AG20443 (cell line): ENCODE data around the gene ADGRB3.
A peak's percentile ranks its signal among the peaks of the same experiment; 100 is the strongest.
"Not testable (repeated sequence)": the region's sequence is repeated elsewhere in the genome, so short reads cannot be mapped to it uniquely, and the experiment has no call there.

Source experiments
- DNase-seq: peaks from one replicate; pipeline ENCODE4 v3.0.0; 2012; ENCODE audit warnings: low spot score, mixed read lengths

Gene ADGRB3

DNA sequence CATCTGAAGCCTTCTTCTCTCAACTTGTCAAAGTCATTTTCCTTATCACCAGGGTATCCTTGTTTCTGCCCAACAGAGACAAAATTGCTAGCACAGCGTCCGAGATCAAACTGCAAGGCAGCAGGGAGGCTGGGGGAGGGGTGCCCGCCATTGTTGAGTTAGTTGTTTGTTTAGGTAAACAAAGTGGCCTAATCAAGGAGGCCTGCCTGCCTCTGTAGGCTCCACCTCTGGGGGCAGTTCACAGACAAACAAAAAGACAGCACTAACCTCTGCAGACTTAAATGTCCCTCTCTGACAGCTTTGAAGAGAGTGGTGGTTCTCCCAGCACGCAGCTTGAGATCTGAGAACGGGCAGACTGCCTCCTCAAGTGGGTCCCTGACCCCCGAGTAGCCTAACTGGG lies 155.0 kb downstream of the ADGRB3 start:
- not testable (repeated sequence) for DNase-seq

DNA sequence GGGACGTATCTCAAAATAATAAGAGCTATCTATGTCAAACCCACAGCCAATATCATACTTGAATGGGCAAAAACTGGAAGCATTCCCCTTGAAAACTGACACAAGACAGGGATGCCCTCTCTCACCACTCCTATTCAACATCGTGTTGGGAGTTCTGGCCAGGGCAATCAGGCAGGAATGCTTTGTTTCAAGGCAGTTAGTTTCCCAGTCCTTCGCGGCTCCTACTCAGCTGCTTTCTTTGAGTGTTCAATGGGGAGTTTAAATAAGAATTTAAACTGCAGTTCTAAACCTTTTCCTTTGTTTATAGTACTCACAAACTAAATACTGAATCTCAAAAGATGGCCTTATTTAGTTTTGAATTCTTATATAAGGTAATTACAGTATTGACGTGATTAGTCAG lies 179.9 kb downstream of the ADGRB3 start:
- DNase-seq: not testable (repeated sequence)

DNA sequence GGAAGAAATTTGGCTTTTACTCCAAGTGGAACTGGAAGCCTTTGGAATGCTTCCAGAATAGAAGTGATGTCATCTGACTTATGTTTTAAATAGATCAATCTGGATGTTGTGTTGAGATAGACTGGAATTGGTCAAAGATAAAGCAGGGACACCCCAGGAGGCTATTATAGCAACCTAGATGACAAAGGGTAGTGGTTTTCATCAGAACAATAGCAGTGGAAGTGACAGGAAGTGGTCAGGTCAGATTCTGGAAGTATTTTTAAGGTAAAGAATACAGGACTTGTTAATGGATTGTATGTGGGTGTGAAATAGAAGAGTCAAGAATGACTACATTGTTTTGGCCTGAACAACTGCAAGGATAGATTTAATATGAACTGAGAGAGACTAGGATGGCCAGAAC lies 191.4 kb downstream of the ADGRB3 start:
- no peak for DNase-seq

DNA sequence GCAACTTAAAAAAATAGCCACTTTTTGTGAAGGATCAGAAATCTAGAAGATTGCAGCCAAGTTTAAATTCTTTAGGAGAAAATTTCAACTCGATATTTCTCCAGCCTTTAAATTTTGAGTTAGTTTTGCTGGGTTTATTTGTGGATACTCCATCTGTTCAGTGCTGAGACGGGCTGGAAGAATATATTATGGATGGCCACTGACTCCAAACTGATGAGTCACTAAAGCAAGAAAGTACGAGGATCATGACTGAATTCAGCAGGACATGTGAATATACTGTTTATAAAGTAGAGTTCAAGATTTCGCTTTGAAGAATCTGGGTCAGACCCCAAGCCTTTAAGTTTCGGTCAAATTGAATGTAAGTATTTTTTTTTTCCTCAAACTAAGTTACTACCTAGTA lies 199.5 kb downstream of the ADGRB3 start:
- DNase-seq: no peak

DNA sequence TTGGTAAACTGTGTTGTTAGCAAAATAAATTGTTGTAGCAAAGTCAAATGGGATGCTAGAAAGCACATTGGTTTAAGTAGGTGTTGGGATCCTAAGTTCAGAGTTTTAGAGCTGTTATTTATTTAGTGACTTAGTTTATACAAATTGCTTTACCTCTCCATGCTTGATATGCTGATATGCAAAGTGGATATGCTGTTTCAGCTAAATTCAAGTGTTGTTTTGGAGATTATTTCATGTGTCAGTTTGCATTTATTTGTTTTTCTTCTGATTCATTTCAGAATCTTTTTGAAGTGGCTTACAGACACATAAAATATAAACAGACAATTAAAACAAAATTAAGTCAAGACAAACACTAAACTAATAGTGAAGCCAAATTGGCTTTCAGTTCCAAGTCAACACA lies 203.5 kb downstream of the ADGRB3 start:
- DNase-seq: no peak

DNA sequence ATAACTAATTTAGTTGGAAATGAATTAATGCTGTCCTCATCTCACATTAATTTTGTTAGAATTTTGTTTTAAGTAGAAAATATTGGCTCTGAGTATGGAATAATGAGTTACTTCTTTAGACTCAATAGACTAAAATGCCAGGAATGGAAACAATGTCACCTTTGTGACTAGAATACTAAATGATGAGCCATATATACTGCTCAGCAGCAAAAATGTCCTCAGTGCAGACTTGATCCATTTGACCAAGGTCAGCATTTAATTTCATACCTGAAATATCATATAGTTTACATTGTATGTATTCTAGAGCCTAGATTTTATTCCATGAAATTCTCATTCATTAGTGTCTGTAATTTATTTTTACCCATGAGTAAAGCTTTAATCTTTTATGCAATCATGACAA lies 217.7 kb downstream of the ADGRB3 start:
- DNase-seq: no peak

DNA sequence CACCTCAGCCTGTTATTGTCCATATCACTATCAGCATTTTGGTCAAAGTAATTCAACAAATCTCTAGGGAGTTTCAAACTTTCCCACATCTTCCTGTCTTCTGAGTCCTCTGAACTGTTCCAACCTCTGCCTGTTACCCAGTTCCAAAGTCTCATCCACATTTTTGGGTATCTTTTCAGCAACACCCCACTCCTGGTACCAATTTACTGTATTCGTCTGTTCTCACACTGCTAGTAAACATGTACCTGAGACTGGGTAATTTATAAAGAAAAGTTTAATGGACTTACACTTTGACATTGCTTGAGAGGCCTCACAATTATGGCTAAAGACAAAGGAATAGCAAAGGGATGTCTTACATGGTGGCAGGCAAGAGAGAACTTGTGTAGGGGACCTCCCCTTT lies 224.2 kb downstream of the ADGRB3 start:
- no peak for DNase-seq

DNA sequence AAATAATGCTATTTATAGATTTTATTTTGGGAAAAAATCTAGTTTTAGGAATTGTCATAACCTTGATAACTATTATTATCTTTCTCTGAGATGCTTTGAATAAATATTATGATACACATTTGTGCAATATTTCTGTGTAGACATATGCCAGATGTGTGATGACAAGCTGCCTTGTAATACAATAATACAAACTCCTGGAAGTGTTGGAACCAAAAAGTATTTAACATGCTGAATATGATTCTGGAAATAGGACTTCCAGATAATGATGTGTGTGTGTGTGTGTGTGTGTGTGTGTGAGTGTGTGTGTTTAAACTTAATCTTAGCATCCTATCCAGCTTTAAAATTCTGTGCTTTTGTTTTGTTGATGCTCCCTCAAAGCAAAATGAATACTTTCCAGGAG lies 233.6 kb downstream of the ADGRB3 start:
- DNase-seq: no peak

DNA sequence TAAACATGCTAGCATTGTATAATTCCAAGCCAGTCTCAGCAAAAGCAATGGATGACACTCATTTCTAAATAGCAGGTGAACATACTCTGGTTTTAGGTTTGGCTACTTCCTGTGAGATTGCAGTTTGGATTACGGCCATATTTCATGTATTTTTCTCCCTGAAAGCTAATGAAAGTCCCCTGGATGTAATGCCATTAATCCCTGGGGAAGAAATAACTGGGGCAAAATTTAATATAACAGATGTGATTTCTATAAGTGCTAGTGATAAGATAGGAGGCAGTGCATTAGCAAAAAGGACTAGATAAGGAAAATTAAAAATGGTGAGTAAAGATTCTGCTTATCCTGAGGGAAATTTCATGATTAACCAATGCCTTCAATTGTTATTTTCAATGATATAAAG lies 238.2 kb downstream of the ADGRB3 start:
- no peak for DNase-seq

DNA sequence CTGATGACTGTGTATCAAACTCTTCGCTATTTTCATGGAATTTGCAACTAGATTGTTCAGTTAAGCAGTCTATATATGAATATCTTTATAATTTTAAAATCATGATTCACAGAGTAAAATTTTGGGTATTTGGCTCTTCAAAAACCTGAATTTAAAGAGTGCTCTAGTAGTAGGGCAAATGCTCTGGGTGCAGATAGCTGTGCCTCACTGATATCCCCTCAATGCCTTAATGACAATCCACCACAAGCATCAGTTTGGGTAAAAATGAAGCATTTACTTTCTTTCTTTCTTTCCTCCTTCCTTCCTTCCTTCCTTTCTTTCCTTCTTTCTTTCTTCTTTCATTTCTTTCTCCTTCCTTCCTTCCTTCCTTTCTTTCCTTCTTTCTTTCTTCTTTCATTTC lies 239.7 kb downstream of the ADGRB3 start:
- no peak for DNase-seq

DNA sequence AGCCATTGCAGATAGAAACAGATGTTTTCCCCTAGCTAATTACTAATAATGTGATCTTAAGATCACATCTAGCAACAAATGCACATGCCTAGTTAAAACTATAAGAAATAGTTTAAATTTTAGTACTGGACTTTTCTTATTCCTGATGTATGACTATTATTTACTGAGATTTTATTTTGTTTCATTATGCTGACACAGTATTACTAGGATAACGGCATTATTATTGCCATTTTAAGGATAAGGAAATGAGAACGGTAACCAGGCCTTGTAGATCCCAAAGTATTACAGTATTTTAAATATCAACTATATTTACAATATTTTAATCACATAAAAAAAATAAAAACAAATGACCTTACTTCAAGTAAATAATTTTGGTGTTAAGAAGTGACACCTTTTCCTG lies 240.3 kb downstream of the ADGRB3 start:
- no peak for DNase-seq

DNA sequence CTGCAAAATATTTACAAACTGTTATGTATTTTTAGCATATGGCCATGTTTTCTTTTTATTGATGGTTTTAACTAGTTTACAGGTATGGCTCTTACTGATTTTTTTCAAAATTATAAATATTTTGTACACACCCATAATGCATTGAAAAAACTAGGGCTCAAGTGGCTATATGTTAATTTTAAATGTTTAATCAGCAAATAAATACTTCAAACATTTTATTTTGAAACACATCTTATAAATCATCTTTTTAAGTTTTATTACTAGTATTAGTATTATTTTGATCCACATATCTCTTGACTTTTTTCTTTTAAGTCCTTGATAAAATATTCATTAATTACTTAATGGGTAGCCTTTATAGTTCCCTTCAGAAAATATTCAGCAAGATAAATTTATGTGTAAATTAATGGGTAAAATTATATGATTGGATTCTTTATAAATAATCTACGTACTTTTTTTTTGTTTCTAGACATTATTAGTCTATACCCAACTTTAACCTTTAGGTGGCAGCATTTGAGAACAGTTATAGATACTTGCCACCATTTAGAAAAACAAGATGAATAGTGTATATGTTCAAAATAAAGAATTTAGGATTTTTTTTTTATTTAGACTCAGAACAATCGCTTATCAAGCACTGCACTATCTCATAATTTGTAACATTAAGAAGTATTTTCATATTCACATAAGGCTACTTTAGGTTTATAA lies 241.9 kb downstream of the ADGRB3 start:
- peak; percentile 11 for DNase-seq

DNA sequence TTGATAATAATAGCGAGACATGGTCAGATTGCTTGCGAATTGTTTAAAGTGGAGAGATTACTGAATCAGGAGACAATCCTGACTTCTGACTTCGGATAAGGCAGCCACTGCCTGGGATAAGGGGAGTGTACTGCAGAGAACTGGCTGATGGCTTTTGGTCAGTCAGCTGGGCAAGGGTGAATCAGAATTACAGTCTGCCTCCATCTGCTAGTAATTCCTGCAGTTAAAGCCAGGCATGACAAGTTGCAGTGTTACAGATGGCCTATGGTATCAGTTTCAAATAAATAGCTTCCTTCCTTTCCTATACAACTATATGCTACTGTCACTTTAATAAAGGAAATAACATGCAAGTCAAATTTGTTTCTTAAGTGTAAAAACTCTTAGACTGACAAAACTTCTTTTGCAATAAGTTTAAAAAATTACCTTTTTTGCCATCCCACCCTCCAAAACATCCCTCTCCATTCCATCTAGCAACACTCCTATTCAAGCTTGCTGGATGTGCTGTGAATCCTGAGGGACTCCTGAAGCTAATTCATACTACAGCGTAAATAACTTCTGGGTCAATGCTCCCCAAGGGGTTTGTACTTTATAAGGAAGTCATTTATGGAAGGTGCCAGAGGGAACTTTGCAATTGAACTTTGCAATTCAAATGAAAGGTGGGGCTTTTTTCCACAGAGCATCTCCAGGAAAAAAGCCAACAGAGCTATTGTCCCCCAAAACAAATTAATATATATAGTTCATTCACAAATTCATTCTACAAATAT lies 245.2 kb downstream of the ADGRB3 start:
- DNase-seq: peak; percentile 4

DNA sequence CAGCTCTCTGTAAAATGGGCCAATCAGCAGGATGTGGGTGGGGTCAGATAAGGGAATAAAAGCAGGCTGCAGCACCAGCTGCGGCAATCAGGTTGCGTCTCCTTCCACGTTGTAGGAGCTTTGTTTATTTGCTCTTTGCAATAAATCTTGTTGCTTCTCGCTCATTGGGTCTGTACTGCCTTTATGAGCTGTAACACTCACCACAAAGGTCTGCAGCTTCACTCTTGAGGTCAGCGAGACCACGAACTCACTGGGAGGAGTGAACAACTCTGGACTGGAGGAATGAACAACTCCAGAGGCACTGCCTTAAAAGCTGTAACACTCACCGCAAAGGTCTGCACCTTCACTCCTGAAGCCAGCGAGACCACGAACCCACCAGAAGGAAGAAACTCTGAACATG lies 248.2 kb downstream of the ADGRB3 start:
- not testable (repeated sequence) for DNase-seq

DNA sequence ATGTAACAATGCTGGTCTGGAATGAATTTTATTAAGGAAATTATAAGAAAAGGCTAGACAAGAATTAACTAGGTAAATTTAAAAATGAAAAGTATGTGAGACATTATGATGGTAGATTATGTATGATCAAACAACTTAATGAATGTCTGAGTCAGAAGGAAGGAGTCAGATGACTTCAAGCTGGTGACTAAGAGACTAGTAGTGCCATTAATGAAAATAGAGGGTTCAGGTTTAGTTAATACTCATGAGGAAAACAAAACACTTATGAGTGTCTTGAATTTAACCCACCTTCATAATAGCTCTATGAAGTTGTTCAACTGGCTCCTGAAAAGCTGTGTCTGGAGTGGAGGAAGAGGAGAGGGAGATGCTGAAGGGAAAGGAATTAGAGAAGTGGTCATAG lies 256.3 kb downstream of the ADGRB3 start:
- DNase-seq: no peak

DNA sequence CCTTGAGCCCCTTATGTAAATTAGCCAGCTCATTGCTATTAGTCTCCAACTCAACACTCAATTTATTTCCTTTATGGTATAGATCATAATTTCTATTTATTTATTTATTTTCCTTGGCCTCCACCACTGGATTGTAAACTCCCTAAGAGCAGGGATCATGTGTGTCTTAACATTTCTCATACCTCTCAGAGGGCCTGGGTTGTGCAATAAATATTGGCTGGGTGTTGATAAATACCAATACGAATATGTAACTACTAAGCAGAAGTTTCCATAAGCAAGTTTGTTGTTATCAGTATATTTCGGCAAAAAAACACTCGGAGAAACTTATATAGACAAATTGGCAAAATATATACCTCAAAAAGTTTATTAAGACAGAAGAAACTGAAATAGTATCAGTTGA lies 257.4 kb downstream of the ADGRB3 start:
- no peak for DNase-seq

DNA sequence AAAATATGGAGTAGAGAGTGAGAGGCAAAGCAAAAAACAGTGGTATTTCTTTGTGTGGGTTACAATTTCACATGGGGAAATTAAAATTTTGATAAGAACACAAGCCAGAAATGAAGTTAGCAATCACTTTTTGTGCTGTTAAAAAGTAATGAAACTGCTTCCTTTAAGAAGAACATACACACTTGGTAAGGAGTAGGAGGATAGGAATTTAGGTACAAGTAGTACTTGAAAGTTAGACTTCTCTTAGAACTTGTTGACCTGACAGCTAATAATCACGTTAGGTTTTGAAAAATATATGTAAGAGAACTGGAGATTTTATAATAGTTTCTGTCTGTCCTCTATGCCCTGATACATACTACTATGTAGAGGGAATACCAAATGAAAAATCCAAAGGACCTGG lies 260.8 kb downstream of the ADGRB3 start:
- DNase-seq: no peak

DNA sequence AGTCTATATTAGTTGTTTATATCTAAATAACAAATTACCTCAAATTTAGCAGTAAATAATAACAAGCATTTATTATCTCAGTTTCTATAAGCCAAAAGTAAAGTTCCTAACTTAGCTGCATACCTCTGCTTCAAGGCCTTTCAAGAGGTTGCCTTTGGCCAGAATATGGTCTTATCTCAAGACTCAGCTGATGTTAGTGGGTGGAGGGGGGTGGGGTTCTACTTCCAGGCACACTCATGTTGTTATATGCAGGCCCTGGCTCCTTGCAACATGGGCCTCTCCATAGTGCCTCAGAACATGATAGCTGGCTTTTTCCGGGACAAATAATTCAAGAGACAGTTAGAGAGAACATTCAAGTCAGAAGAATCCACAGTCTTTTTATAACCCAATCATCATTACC lies 266.0 kb downstream of the ADGRB3 start:
- no peak for DNase-seq

DNA sequence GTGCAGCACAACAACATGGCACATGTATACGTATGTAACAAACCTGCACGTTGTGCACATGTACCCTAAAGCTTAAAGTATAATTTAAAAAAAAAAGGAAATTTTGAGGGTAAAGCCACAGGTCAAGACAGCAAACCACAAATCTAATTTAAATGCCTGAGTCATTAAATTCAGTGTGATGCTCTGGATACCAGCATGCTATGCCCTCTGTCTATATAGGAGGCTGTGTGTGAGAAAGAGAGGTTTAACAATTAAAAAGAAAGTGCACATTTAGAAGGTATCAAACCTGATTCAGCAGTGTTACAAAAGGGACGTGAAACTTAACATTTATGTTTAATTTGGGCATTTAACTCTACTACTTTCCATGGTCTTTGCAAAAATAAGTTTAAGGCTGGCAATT lies 276.3 kb downstream of the ADGRB3 start:
- DNase-seq: no peak

DNA sequence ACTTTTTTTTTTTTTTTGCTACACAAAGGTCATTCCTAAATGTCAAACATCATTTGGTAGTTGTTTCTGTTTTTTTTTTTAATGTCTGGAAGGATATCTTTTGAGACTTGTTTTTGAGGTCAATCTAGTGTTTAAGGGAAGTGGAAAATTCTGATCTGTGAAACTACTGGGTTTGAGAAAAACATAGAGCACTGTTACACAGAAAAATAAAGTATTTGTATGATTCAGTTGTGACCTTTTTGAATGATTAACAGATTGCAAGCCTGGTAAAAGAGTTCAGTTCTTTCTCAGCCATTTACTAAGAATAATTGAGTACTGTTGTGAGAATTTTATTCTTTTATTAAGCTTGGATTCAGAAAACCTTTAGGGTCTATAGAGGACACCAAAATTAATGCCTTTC lies 276.7 kb downstream of the ADGRB3 start:
- no peak for DNase-seq

DNA sequence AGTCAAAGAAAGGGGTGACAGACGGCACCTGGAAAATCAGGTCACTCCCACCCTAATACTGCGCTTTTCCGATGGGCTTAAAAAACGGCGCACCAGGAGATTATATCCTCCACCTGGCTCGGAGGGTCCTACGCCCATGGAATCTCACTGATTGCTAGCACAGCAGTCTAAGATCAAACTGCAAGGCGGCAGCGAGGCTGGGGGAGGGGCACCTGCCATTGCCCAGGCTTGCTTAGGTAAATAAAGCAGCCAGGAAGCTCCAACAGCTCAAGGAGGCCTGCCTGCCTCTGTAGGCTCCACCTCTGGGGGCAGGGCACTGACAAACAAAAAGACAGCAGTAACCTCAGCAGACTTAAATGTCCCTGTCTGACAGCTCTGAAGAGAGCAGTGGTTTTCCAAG lies 277.7 kb downstream of the ADGRB3 start:
- not testable (repeated sequence) for DNase-seq

DNA sequence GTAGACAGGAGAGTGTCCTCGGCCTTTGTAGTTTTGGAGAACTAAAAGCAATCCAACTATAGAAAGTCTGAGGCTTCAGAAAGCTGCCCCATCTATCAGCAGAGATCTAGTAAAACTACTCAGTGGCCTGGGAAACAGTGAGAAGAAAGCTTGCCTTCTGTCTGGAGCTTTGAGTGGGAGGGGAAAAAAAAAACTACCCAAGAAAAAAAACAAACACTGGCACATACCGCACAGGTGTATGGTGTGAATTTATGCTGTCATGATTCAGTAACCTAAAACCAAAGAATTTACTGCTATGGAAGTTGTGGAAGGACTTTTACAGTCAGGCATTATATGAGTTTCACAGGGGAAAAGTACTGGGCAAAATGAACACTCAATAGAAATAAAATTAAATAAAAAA lies 280.5 kb downstream of the ADGRB3 start:
- DNase-seq: no peak

DNA sequence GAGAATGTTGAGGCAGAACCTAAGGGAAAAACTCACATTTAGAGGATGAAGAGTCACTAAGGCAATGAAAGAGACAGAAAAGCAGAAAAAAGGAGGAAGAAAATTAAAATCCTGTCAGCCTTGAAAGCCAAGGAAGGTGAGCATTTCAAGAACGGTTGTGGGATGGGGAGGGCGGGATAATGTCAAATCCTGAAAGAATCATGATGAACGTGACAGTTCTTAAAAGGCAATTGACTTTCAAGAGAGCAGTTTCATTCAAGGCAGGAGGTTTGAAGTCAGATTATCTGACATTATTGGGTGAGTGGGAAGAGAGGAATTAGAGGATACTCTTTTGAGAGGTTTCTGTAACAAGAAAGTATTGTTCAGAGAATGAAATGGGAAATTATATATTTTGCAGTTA lies 284.5 kb downstream of the ADGRB3 start:
- no peak for DNase-seq

DNA sequence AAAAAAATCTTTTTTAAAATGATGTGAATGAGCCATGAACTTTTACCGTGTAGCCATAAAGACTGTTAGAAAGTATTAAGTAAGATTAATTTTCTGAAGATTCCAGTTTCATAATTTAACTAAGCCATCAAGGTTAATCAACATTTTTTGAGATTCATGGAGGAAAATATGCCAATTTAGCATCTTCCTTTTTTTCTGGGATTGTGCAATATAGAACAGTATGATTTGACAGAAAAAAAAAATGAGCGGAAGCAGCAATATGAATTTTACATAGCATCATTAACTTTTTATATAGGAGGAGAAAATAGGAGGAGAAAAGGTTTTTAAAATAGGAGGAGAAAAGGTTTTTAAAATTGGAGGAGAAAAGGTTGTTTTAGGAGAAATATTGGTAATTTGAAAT lies 306.3 kb downstream of the ADGRB3 start:
- no peak for DNase-seq
